ENCODE results near the gene CFAP74. TPM values are rescaled to one million over a fixed set of nuclear protein-coding genes. Genes with fewer than 3 reads are reported as not detected.

CFAP74 gene
- total RNA-seq, 2 donors from 2014 or later: 9.1 TPM; not detected in 1

GRCh38 chr1:1880617-1881312 is 122.8 kb downstream of the CFAP74 start:
- Histone ChIP-seq H3K9me3 (no peaks in the 10 kb centered on the region), H3K27ac (no peak overlapping the region), H3K4me3 (no peak overlapping the region), H3K36me3 (no peaks in the 10 kb centered on the region), H3K4me1 (replicated peaks) (no peaks in the 10 kb centered on the region), H3K27me3 (replicated peaks; ENCODE audit: insufficient read depth) (no peaks in the 10 kb centered on the region)
- intact Hi-C loops (cut with DNase I): no loop called here
- 63% methylated on average over 13 of the region's 13 CpGs for WGBS
- DNase-seq (ENCODE audit: low spot score): no peak
- no peak for TF ChIP-seq POLR2AphosphoS5 (IDR thresholded peaks at IDR 0.05)

DNA sequence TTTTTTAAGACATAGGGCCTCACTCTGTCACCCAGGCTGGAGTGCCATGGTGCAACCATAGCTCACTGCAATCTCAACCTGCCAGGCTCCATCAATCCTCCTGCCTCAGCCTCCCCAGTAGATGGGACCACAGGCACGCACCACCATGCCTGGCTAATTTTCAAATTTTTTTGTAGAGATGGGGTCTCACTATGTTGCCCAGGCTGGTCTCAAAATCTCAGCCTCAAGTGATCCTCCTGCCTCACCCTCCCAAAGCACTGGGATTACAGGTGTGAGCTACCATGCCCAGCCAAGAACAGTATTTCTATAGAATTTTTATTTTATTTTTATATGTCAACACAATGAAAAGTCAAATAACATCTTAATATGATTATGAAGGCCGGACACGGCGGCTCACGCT is 123.6 kb downstream of the CFAP74 start:
- no peak for DNase-seq (ENCODE audit: low spot score)
- Histone ChIP-seq H3K36me3 (no peaks in the 10 kb centered on the region), H3K4me3 (no peak overlapping the region), H3K27me3 (replicated peaks; ENCODE audit: insufficient read depth) (no peaks in the 10 kb centered on the region), H3K9me3 (no peaks in the 10 kb centered on the region), H3K4me1 (replicated peaks) (no peaks in the 10 kb centered on the region), H3K27ac (no peak overlapping the region)
- TF ChIP-seq CTCF (IDR thresholded peaks at IDR 0.05): no peak
- no peak for TF ChIP-seq POLR2AphosphoS5 (IDR thresholded peaks at IDR 0.05)
- no peak for TF ChIP-seq POLR2A (IDR thresholded peaks at IDR 0.05)
- intact Hi-C loops (cut with DNase I): no loop called here
- WGBS: 89% methylated on average over 5 of the region's 5 CpGs

- DNase-seq (ENCODE audit: low spot score): no peak
- H3K27me3 ChIP-seq (replicated peaks; ENCODE audit: insufficient read depth): no peaks in the 10 kb centered on the region
- no peaks in the 10 kb centered on the region for H3K9me3 ChIP-seq
- intact Hi-C loops (cut with DNase I): no loop called here
- no peak overlapping the region for H3K27ac ChIP-seq
- no peaks in the 10 kb centered on the region for H3K4me1 ChIP-seq (replicated peaks)
- H3K4me3 ChIP-seq: no peak overlapping the region
- WGBS: 81% methylated on average over 5 of the region's 5 CpGs
- no peak for TF ChIP-seq POLR2AphosphoS5 (IDR thresholded peaks at IDR 0.05)
- TF ChIP-seq POLR2A (IDR thresholded peaks at IDR 0.05): no peak
- no peaks in the 10 kb centered on the region for H3K36me3 ChIP-seq
These were observed 125.6 kb downstream of the CFAP74 start for GRCh38 chr1:1877865-1878436.

DNA sequence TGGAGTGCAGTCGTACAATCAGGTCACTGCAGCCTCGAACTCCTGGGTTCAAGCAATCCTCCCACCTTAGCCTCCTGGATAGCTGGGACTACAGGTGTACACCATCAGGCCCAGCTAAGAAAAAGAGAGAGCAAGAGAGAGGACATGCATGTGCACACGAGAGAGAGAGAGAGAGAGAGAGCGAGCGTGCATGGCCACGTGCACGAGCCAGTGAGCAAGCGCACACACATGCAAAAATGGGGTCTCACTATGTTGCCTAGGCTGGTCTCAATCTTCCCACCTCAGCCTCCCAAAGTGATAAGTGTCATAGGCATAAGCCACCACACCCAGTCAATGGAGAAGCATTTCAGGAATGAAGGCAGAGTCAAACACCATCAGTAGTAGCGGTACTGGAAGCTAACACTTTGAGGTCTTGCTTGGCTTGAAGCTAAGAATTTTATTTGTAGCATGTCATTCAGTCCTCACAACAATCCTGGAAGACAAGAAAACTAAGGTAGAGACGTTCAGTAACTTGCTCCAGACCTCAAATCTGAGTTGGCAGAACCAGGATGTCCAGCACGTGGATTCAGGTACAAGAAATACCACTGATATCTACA is 127.2 kb downstream of the CFAP74 start:
- intact Hi-C loops (cut with DNase I): no loop called here
- H3K4me3 ChIP-seq: no peak overlapping the region
- no peaks in the 10 kb centered on the region for H3K36me3 ChIP-seq
- no peaks in the 10 kb centered on the region for H3K27me3 ChIP-seq (replicated peaks; ENCODE audit: insufficient read depth)
- no peaks in the 10 kb centered on the region for H3K9me3 ChIP-seq
- TF ChIP-seq POLR2AphosphoS5 (IDR thresholded peaks at IDR 0.05): no peak
- no peak for TF ChIP-seq CTCF (IDR thresholded peaks at IDR 0.05)
- no peak for TF ChIP-seq POLR2A (IDR thresholded peaks at IDR 0.05)
- no peaks in the 10 kb centered on the region for H3K4me1 ChIP-seq (replicated peaks)
- WGBS: 82% methylated on average over 11 of the region's 11 CpGs
- H3K27ac ChIP-seq: no peak overlapping the region
- DNase-seq (ENCODE audit: low spot score): no peak

- TF ChIP-seq CTCF (IDR thresholded peaks at IDR 0.05) (no peak), POLR2A (IDR thresholded peaks at IDR 0.05) (no peak), POLR2AphosphoS5 (IDR thresholded peaks at IDR 0.05) (no peak)
- Histone ChIP-seq H3K27me3 (replicated peaks; ENCODE audit: insufficient read depth) (no peaks in the 10 kb centered on the region), H3K9me3 (no peaks in the 10 kb centered on the region), H3K36me3 (no peaks in the 10 kb centered on the region), H3K4me1 (replicated peaks) (no peaks in the 10 kb centered on the region), H3K27ac (no peak overlapping the region), H3K4me3 (no peak overlapping the region)
- WGBS: 95% methylated on average over 1 of the region's 1 CpG
- intact Hi-C loops (cut with DNase I): no loop called here
- DNase-seq (ENCODE audit: low spot score): no peak
These were observed 127.7 kb downstream of the CFAP74 start for GRCh38 chr1:1875932-1876331.
